Gastroesophageal sphincter (tissue), 4 donors: Measurements from ENCODE around the gene ADORA2A. TPM values are rescaled to one million over a fixed set of nuclear protein-coding genes. Genes with fewer than 3 reads are reported as not detected.

ENCODE experiments used
- ATAC-seq: fragments of 150-250 bp; one replicate; pipeline ENCODE4 v1.9.1; 2016; ENCODE audit warnings: mild to moderate bottlenecking, moderate library complexity
- H3K27ac ChIP-seq, 4 donors: fragments of 200-600 bp; sonication (generic) in 3 of 4; 1 replicate in 3 of 4; 2 replicates in 1 of 4; pipeline ENCODE4 v1.5.1; 2016 to 2019
- H3K27me3 ChIP-seq: fragments of 200-600 bp; sonication (generic); one replicate; pipeline ENCODE4 v1.5.1; 2019
- H3K36me3 ChIP-seq, 2 donors: fragments of 200-600 bp; sonication (generic); one replicate each; pipeline ENCODE4 v1.5.1; 2019; ENCODE audit warnings: control low read depth in 1 of 2
- H3K4me1 ChIP-seq, 3 donors: fragments of 200-600 bp; sonication (generic); 1 replicate in 2 of 3; 2 replicates in 1 of 3; pipeline ENCODE4 v1.5.1; 2016 to 2019; ENCODE audit warnings: control low read depth in 2 of 3
- H3K4me3 ChIP-seq, 2 donors: fragments of 200-600 bp; sonication (generic); one replicate each; pipeline ENCODE4 v1.5.1; 2019; ENCODE audit warnings: mild to moderate bottlenecking in 1 of 2, moderate library complexity in 1 of 2
- H3K9me3 ChIP-seq, 3 donors: fragments of 200-600 bp; sonication (generic); one replicate each; pipeline ENCODE4 v1.5.1; 2017 to 2019; ENCODE audit warnings: control low read depth in 2 of 3
- EP300 ChIP-seq: sonication (generic); formaldehyde crosslinking; IDR thresholded peaks from one replicate; pipeline ENCODE4 v1.6.1; 2017; ENCODE audit warnings: antibody characterized with exemption, mild to moderate bottlenecking
- POLR2A ChIP-seq, 2 donors: fragments of 450-650 bp; IDR thresholded peaks; one replicate each; pipeline ENCODE4 v1.6.1; 2017; ENCODE audit warnings: antibody characterized with exemption in 2 of 2, mild to moderate bottlenecking in 2 of 2, moderate library complexity in 1 of 2
- POLR2AphosphoS5 ChIP-seq: sonication (generic); formaldehyde crosslinking; IDR thresholded peaks from one replicate; pipeline ENCODE4 v1.6.1; 2017; ENCODE audit warnings: antibody characterized with exemption
- WGBS, 2 donors: methylation state at CpG; one replicate each; pipeline ENCODE4 v1.1.5; 2018; ENCODE audit warnings: low coverage in 1 of 2; 5-methylcytosine and 5-hydroxymethylcytosine counted together
- total RNA-seq, 4 donors: library from RNA; depleted of rRNA; stranded (reverse); fragments of >200 nt; gene quantifications; one replicate each; pipeline ENCODE4 v1.1.0, GENCODE V29; 2016
- TF ChIP-seq, protein P1 (sequence below), 4 experiments: fragments of 200-600 bp in 2 of 4; fragments of 450-650 bp in 2 of 4; sonication (generic) in 1 of 4; IDR thresholded peaks; one replicate each; pipeline ENCODE4 v1.5.1; 2017 to 2019; ENCODE audit warnings: antibody characterized with exemption in 4 of 4, mild to moderate bottlenecking in 2 of 4, moderate library complexity in 2 of 4

Gene ADORA2A
- total RNA-seq, 4 donors from 2014 or later: 1.9 to 5.7 (median 3.3) TPM

DNA sequence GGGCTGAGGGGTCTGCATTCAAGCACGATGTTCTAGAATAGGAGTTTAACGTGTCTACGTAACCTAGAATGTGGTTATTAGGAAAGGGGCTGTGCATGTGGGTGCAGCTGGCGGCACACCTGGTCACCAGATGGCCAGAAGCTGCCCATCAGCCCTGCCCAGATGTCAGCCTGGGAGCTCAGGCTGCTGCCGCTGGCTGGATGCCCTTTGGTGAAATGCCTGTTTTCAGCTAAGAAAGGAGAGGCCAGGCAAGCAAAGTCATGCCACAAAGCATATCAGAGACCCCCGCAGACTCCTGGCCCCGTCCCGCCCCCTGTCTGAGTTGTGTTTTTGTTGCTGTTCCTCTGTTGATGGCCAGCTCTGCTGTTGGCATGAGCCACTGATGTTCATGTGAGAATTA, 11.3 kb upstream of the ADORA2A start:
- TF ChIP-seq, protein P1, sequence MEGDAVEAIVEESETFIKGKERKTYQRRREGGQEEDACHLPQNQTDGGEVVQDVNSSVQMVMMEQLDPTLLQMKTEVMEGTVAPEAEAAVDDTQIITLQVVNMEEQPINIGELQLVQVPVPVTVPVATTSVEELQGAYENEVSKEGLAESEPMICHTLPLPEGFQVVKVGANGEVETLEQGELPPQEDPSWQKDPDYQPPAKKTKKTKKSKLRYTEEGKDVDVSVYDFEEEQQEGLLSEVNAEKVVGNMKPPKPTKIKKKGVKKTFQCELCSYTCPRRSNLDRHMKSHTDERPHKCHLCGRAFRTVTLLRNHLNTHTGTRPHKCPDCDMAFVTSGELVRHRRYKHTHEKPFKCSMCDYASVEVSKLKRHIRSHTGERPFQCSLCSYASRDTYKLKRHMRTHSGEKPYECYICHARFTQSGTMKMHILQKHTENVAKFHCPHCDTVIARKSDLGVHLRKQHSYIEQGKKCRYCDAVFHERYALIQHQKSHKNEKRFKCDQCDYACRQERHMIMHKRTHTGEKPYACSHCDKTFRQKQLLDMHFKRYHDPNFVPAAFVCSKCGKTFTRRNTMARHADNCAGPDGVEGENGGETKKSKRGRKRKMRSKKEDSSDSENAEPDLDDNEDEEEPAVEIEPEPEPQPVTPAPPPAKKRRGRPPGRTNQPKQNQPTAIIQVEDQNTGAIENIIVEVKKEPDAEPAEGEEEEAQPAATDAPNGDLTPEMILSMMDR (IDR thresholded peaks at IDR 0.05): no peak
- TF ChIP-seq EP300 (no peak), POLR2AphosphoS5 (no peak), POLR2A (IDR thresholded peaks at IDR 0.05) (no peak)
- no peak overlapping the region for H3K4me3 ChIP-seq
- no CpG with 5 or more reads among the region's 8 CpGs for WGBS, 2 donors
- no peak for ATAC-seq
- H3K4me1 ChIP-seq: peaks cover 0 to 20% (median 10%) of the 10 kb centered on the region in 3 donors
- H3K9me3 ChIP-seq: no peaks in the 10 kb centered on the region
- H3K27ac ChIP-seq: no peak overlapping the region
- peaks cover 0 to 74% of the 10 kb centered on the region in 2 donors for H3K36me3 ChIP-seq
- peaks cover 3% of the 10 kb centered on the region for H3K27me3 ChIP-seq

DNA sequence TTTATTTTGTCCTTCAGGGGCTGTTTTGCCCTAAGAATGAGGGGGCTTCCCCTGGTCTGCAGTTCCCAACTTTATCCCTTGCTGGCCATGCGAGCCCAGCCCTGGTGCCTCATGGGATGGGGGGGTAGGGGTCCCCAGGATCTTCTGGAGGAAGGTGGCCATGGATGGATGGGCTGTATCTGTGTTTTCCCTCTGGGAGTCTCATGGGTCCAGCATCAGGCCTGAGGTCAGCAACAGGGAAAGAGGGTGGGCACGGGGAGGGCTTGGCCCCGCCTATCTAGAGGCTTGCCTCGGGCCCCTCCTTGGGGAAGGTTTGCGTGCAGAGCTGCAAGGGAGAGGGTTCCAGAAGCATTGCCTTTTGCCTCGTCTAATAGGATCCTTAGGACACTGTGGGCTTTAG, 10.8 kb upstream of the ADORA2A start:
- peaks cover 0 to 20% (median 11%) of the 10 kb centered on the region in 3 donors for H3K4me1 ChIP-seq
- no peak overlapping the region for H3K4me3 ChIP-seq
- ATAC-seq: no peak
- H3K27me3 ChIP-seq: peaks cover 8% of the 10 kb centered on the region
- TF ChIP-seq POLR2A (IDR thresholded peaks at IDR 0.05) (no peak), POLR2AphosphoS5 (no peak), EP300 (no peak)
- TF ChIP-seq, protein P1 (IDR thresholded peaks at IDR 0.05): no peak
- peaks cover 0 to 69% of the 10 kb centered on the region in 2 donors for H3K36me3 ChIP-seq
- WGBS, 2 donors: 71% methylated on average over 2 of the region's 6 CpGs; no CpG with 5 or more reads in 1 of the 2 donors
- H3K27ac ChIP-seq: no peak overlapping the region
- H3K9me3 ChIP-seq: no peaks in the 10 kb centered on the region

DNA sequence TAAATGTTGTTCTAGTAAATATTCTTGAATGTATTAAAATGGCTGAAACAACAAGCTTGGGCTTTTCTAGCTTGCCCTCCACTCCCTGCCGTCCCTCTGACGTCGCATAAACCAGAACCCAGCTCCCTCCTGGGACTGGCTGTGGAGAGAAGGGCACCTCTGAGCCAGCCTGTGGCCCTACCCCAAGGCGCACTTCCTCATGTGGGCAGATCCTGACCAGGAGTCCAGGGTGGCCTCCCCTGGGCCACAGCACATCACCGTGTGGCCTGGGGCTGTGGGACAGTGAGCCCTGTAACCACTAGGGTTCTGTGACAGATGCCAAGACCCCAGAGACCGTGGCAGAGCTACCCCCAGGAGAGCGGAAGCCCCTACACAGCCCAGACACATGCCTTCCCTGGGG, 10.2 kb upstream of the ADORA2A start:
- Histone ChIP-seq H3K9me3 (no peaks in the 10 kb centered on the region), H3K4me1 (peaks cover 0 to 20% (median 11%) of the 10 kb centered on the region in 3 donors), H3K27ac (no peak overlapping the region), H3K27me3 (peaks cover 14% of the 10 kb centered on the region), H3K4me3 (no peak overlapping the region), H3K36me3 (peaks cover 0 to 63% of the 10 kb centered on the region in 2 donors)
- 89 to 92% methylated on average over 2 to 4 of the region's 7 CpGs for WGBS, 2 donors
- no peak for TF ChIP-seq POLR2AphosphoS5
- TF ChIP-seq, protein P1 (IDR thresholded peaks at IDR 0.05): no peak
- no peak for TF ChIP-seq EP300
- no peak for TF ChIP-seq POLR2A (IDR thresholded peaks at IDR 0.05)
- ATAC-seq: no peak

DNA sequence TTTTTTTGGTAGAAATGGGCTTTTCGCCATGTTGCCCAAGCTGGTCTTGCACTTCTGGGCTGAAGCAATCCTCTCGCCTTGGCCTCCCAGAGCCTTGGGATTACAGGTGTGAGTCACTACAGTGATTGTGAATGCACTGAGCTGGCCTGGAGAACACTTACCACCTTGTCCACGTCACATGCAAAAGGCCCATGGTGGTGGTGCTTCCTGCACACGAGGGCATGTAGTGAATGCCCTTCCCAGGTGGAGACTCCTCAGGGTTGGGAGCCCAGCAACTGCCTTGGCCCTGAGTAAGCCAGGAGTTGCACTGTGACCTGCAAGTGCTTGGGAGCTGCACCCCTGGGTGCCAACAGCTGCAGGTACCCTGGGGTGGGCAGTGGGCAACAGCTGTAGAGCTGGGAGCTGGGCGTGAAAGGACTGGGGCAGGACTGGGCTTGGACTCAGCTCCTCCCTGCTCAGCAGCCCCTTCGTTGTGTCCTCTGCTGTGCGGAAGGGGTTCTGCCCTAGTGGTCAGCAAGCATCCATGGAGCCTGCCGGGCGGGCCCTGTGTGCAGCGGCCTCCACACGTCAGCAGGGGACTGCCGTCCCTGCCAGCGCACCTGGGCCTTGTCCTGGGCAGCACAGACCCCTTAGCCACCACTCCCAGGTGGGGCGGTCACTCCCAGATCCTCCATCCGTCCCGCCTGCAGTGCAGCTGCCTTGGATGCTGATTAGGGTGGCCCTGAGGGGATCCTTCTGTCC, 9.3 kb upstream of the ADORA2A start:
- Histone ChIP-seq H3K27ac (no peak overlapping the region), H3K27me3 (peaks cover 18% of the 10 kb centered on the region), H3K36me3 (peaks cover 0 to 55% of the 10 kb centered on the region in 2 donors), H3K4me3 (no peak overlapping the region), H3K4me1 (peaks cover 0 to 20% (median 11%) of the 10 kb centered on the region in 3 donors), H3K9me3 (no peaks in the 10 kb centered on the region)
- WGBS, 2 donors: 80% methylated on average over 2 of the region's 16 CpGs; no CpG with 5 or more reads in 1 of the 2 donors
- no peak for ATAC-seq
- TF ChIP-seq POLR2AphosphoS5: no peak
- TF ChIP-seq POLR2A (IDR thresholded peaks at IDR 0.05): no peak
- TF ChIP-seq EP300: no peak
- TF ChIP-seq, protein P1 (IDR thresholded peaks at IDR 0.05): no peak
